ENCODE data around the gene RILPL1. TPM values are rescaled to one million over a fixed set of nuclear protein-coding genes. Genes with fewer than 3 reads are reported as not detected.

Gene RILPL1
- total and polyA plus RNA-seq, 7 donors: 34.8 to 73.7 (median 54.4) TPM

DNA sequence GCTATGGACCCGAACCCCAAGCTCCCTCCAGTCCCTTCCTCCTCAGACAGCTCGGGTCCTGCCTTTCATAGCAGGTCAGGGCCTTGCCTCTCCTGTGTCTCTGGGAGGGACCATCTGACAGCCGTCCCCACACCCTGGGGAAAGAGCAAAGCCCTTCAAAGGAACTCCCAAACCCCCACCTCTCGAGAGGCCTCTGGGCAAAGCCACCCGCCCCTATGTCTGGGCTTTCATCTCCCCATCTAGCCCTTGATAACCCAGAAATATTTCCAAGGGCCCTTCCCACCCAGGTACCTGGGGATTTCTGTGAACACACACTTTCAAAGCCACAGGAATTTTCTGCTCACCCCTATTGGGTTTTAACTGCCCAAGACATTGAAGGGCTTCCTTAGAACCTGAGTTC, 43.4 kb downstream of the RILPL1 start:
- Histone ChIP-seq H3K4me1 (peaks cover 24% of the 10 kb centered on the region), H3K27ac (peak overlapping the region; percentile 9), H3K36me3 (ENCODE audit: insufficient read depth in 1 of 2, low read depth in 1 of 2) (peaks cover 0 to 17% of the 10 kb centered on the region in 2 donors), H3K27me3 (ENCODE audit: insufficient read depth in 3 of 3, low read length in 2 of 3) (no peaks in the 10 kb centered on the region), H3K9me3 (no peaks in the 10 kb centered on the region), H3K4me3 (no peak overlapping the region)
- DNase-seq (no peak), ATAC-seq (no peak)
- 79 to 88% (median 86%) methylated on average over 5 of the region's 5 CpGs for WGBS, 3 donors
- TF ChIP-seq, protein P1, sequence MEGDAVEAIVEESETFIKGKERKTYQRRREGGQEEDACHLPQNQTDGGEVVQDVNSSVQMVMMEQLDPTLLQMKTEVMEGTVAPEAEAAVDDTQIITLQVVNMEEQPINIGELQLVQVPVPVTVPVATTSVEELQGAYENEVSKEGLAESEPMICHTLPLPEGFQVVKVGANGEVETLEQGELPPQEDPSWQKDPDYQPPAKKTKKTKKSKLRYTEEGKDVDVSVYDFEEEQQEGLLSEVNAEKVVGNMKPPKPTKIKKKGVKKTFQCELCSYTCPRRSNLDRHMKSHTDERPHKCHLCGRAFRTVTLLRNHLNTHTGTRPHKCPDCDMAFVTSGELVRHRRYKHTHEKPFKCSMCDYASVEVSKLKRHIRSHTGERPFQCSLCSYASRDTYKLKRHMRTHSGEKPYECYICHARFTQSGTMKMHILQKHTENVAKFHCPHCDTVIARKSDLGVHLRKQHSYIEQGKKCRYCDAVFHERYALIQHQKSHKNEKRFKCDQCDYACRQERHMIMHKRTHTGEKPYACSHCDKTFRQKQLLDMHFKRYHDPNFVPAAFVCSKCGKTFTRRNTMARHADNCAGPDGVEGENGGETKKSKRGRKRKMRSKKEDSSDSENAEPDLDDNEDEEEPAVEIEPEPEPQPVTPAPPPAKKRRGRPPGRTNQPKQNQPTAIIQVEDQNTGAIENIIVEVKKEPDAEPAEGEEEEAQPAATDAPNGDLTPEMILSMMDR (IDR thresholded peaks at IDR 0.05): no peak
- intact Hi-C loops (cut with DNase I): no loop called here

DNA sequence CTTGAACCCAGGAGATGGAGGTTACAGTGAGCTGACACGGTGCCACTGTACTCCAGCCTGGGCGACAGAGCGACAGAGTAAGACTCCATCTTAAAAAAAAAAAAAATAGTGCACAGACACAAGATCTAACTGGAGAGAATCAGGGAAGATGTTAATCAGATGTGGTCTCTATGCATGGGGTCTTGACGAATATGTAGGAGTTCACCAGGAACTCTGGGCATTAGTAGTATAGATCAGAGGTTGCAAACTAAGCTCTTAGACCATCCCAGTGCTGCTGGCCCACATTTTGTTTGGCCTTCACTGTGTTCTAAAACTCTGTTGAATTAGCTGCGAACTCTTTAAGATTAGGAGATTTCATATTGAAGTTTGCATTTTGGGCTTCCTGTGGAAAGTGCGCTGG, 43.9 kb downstream of the RILPL1 start:
- peak overlapping the region; percentile 9 for H3K27ac ChIP-seq
- 92 to 97% (median 96%) methylated on average over 6 of the region's 6 CpGs for WGBS, 3 donors

DNA sequence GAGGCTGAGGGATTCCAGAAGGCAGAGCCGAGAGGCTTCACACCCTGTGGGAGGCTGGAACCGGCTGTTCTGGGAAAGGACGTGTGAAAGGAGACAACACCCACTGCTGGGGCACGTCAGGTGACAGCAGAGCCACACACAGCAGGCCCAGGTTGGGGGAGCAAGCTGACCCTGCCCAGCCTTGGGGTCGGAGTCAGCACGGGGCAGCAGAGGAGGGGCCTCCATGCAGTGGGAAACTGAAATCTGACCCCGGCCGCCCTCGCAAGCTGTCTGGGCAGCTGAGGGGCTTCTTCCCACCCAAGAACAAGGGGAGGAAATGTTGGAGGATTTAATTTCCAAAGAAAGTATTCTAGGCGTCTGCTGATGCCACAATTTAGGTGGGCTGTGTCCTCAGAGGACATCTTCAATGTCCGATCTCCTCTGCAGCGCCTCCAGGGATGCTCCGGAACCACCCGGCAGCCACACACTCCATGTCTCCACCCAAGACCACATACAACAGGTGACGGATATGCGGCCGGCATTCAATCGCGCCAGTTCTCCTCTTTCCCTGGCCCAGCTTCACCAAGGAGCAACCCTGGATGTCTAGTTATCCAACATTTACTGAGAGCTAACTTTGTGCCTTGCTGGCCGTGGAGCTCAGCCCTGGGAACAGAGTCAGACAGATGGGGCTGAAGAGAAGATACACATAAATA, 44.8 kb downstream of the RILPL1 start:
- peaks cover 15% of the 10 kb centered on the region for H3K4me1 ChIP-seq
- H3K9me3 ChIP-seq: no peaks in the 10 kb centered on the region
- H3K27ac ChIP-seq: peak overlapping the region; percentile 53
- DNase-seq (peak in 1 of 2 donors; percentile 52), ATAC-seq (peak in 3 of 4 donors; percentile 11 to 24 (median 18))
- peaks cover 0 to 31% of the 10 kb centered on the region in 2 donors for H3K36me3 ChIP-seq (ENCODE audit: insufficient read depth in 1 of 2, low read depth in 1 of 2)
- TF ChIP-seq, protein P1 (IDR thresholded peaks at IDR 0.05): no peak
- 47 to 64% (median 49%) methylated on average over 20 of the region's 20 CpGs for WGBS, 3 donors
- intact Hi-C loops (cut with DNase I): no loop called here
- no peaks in the 10 kb centered on the region for H3K27me3 ChIP-seq (ENCODE audit: insufficient read depth in 3 of 3, low read length in 2 of 3)
- no peak overlapping the region for H3K4me3 ChIP-seq

More for the DNA sequence above, 43.9 kb downstream of the RILPL1 start:
- H3K36me3 ChIP-seq (ENCODE audit: insufficient read depth in 1 of 2, low read depth in 1 of 2): peaks cover 0 to 22% of the 10 kb centered on the region in 2 donors
- intact Hi-C loops (cut with DNase I): no loop called here
- ATAC-seq (no peak), DNase-seq (no peak)
- no peak overlapping the region for H3K4me3 ChIP-seq
- TF ChIP-seq, protein P1 (IDR thresholded peaks at IDR 0.05): no peak
- peaks cover 20% of the 10 kb centered on the region for H3K4me1 ChIP-seq
- no peaks in the 10 kb centered on the region for H3K27me3 ChIP-seq (ENCODE audit: insufficient read depth in 3 of 3, low read length in 2 of 3)
- no peaks in the 10 kb centered on the region for H3K9me3 ChIP-seq

DNA sequence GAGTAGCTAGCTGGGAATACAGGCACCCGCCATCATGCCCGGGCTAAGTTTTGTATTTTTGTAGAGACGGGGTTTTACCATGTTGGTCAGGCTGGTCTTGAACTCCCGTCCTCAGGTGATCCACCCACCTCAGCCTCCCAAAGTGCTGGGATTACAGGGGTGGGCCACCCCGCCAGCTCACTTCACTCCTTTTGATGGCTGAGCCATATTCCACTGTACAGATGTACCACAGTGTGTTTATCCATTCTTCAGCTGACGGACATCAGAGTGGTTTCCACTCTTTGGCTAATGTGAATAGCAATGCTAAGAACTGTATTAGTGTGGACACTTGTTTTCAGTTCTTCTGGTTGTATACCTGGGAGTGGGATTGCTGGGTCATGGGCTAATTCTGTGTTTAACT, 46.1 kb downstream of the RILPL1 start:
- TF ChIP-seq, protein P1 (IDR thresholded peaks at IDR 0.05): no peak
- intact Hi-C loops (cut with DNase I): no loop called here
- DNase-seq (no peak), ATAC-seq (no peak)
- Histone ChIP-seq H3K27ac (no peak overlapping the region), H3K4me1 (peaks cover 6% of the 10 kb centered on the region), H3K36me3 (ENCODE audit: insufficient read depth in 1 of 2, low read depth in 1 of 2) (peaks cover 0 to 38% of the 10 kb centered on the region in 2 donors), H3K9me3 (no peaks in the 10 kb centered on the region), H3K4me3 (no peak overlapping the region), H3K27me3 (ENCODE audit: insufficient read depth in 3 of 3, low read length in 2 of 3) (no peaks in the 10 kb centered on the region)
- 96 to 99% (median 99%) methylated on average over 6 of the region's 6 CpGs for WGBS, 3 donors

Data from psoas muscle (tissue), 8 donors.